H9 (cell line): ENCODE results near the gene FUT8. TPM values are rescaled to one million over a fixed set of nuclear protein-coding genes. Genes with fewer than 3 reads are reported as not detected.

Experiments
- DNase-seq: peaks from one replicate; pipeline ENCODE4 v3.0.0-alpha.2; 2017
- H2AFZ ChIP-seq: one replicate; pipeline ENCODE4 v1.6.1; 2013; ENCODE audit warnings: mild to moderate bottlenecking, low read length, control low read depth, moderate library complexity
- H2AK5ac ChIP-seq: 2 replicates; pipeline ENCODE4 v1.6.1; 2013; ENCODE audit warnings: low read length, control low read depth, mixed read lengths; ENCODE audit not compliant: insufficient read length
- H2BK120ac ChIP-seq: one replicate; pipeline ENCODE4 v1.6.1; 2013; ENCODE audit warnings: low read depth, mild to moderate bottlenecking, low read length, control low read depth, inconsistent platforms; ENCODE audit not compliant: poor library complexity, severe bottlenecking
- H2BK12ac ChIP-seq: 2 replicates; pipeline ENCODE4 v1.6.1; 2013; ENCODE audit warnings: low read length, control low read depth, mixed read lengths, low read depth; ENCODE audit not compliant: insufficient read length
- H2BK15ac ChIP-seq: 2 replicates; pipeline ENCODE4 v1.6.1; 2013; ENCODE audit warnings: low read depth, low read length, control low read depth
- H2BK20ac ChIP-seq: one replicate; pipeline ENCODE4 v1.6.1; 2013; ENCODE audit warnings: low read depth, mild to moderate bottlenecking, low read length, control low read depth, inconsistent platforms; ENCODE audit not compliant: poor library complexity, severe bottlenecking
- H2BK5ac ChIP-seq: 2 replicates; pipeline ENCODE4 v1.6.1; 2013; ENCODE audit warnings: low read length, control low read depth, mixed read lengths; ENCODE audit not compliant: insufficient read length
- H3K14ac ChIP-seq: 2 replicates; pipeline ENCODE4 v1.6.1; 2013; ENCODE audit warnings: low read length, control low read depth; ENCODE audit not compliant: insufficient read depth
- H3K18ac ChIP-seq: 2 replicates; pipeline ENCODE4 v1.6.1; 2013; ENCODE audit warnings: low read depth, mild to moderate bottlenecking, mixed read lengths, low read length, control low read depth; ENCODE audit not compliant: insufficient read length
- H3K23ac ChIP-seq: 2 replicates; pipeline ENCODE4 v1.6.1; 2013; ENCODE audit warnings: low read length, control low read depth, mixed read lengths, low read depth; ENCODE audit not compliant: insufficient read length
- H3K23me2 ChIP-seq: 2 replicates; pipeline ENCODE4 v1.6.1; 2013; ENCODE audit warnings: low read depth, mild to moderate bottlenecking, mixed read lengths, low read length, control low read depth; ENCODE audit not compliant: insufficient read length, poor library complexity, severe bottlenecking
- H3K27ac ChIP-seq: 2 replicates; pipeline ENCODE4 v1.5.1; 2013; ENCODE audit warnings: low read length, control low read depth, mixed read lengths, low read depth; ENCODE audit not compliant: insufficient read length
- H3K27me3 ChIP-seq: 2 replicates; pipeline ENCODE4 v1.6.1; 2013; ENCODE audit warnings: low read length, control low read depth, inconsistent platforms; ENCODE audit not compliant: insufficient read depth
- H3K4ac ChIP-seq: 2 replicates; pipeline ENCODE4 v1.6.1; 2013; ENCODE audit warnings: low read depth, mild to moderate bottlenecking, control low read depth, inconsistent platforms, low read length, moderate library complexity
- H3K4me1 ChIP-seq: 2 replicates; pipeline ENCODE4 v1.6.1; 2013; ENCODE audit warnings: low read length, control low read depth, inconsistent platforms; ENCODE audit not compliant: insufficient read depth
- H3K4me2 ChIP-seq: 2 replicates; pipeline ENCODE4 v1.6.1; 2013; ENCODE audit warnings: low read length, control low read depth, mixed read lengths; ENCODE audit not compliant: insufficient read length, insufficient read depth
- H3K56ac ChIP-seq: 2 replicates; pipeline ENCODE4 v1.6.1; 2013; ENCODE audit warnings: low read depth, mild to moderate bottlenecking, mixed read lengths, low read length, control low read depth; ENCODE audit not compliant: insufficient read length
- H3K79me1 ChIP-seq: 2 replicates; pipeline ENCODE4 v1.6.1; 2013; ENCODE audit warnings: low read depth, mild to moderate bottlenecking, moderate library complexity, low read length, control low read depth, inconsistent platforms; ENCODE audit not compliant: insufficient read depth, poor library complexity, severe bottlenecking
- H3K79me2 ChIP-seq: 2 replicates; pipeline ENCODE4 v1.6.1; 2013; ENCODE audit warnings: low read length, control low read depth, inconsistent platforms; ENCODE audit not compliant: insufficient read depth
- H3K9ac ChIP-seq: 2 replicates; pipeline ENCODE4 v1.6.1; 2013; ENCODE audit warnings: low read length, control low read depth, mixed read lengths; ENCODE audit not compliant: insufficient read length; ENCODE audit errors: extremely low read depth
- H3K9me3 ChIP-seq: one replicate; pipeline ENCODE4 v1.6.1; 2013; ENCODE audit warnings: low read depth, low read length, inconsistent platforms; ENCODE audit not compliant: control insufficient read depth
- H3T11ph ChIP-seq: one replicate; pipeline ENCODE4 v1.6.1; 2013; ENCODE audit warnings: mild to moderate bottlenecking, low read length, control low read depth, inconsistent platforms
- H4K20me1 ChIP-seq: one replicate; pipeline ENCODE4 v1.6.1; 2013; ENCODE audit not compliant: control insufficient read depth, insufficient read length, insufficient read depth
- H4K5ac ChIP-seq: 2 replicates; pipeline ENCODE4 v1.6.1; 2013; ENCODE audit warnings: low read depth, mild to moderate bottlenecking, mixed read lengths, low read length, control low read depth; ENCODE audit not compliant: insufficient read length
- H4K8ac ChIP-seq: replicated peaks from 2 replicates; pipeline ENCODE4 v1.6.1; 2013; ENCODE audit warnings: low read length, control low read depth, mixed read lengths, low read depth; ENCODE audit not compliant: insufficient read length
- H4K91ac ChIP-seq: 2 replicates; pipeline ENCODE4 v1.6.1; 2013; ENCODE audit warnings: low read depth, mild to moderate bottlenecking, moderate library complexity, mixed read lengths, low read length, control low read depth; ENCODE audit not compliant: insufficient read length
- H3K27ac Mint-ChIP-seq, 3 experiments: 2 replicates in 2 of 3; 3 replicates in 1 of 3; pipeline ENCODE4 v1.8.0; 2020 to 2021; ENCODE audit warnings: mixed read lengths in 3 of 3, mild to moderate bottlenecking in 1 of 3, moderate library complexity in 1 of 3
- H3K27me3 Mint-ChIP-seq: 2 replicates; pipeline ENCODE4 v1.8.0; 2021; ENCODE audit warnings: low read depth, mild to moderate bottlenecking, moderate library complexity, mixed read lengths
- H3K36me3 Mint-ChIP-seq, 3 experiments: 2 replicates in 2 of 3; 3 replicates in 1 of 3; pipeline ENCODE4 v1.8.0; 2020 to 2021; ENCODE audit warnings: low read depth in 3 of 3, mixed read lengths in 3 of 3; ENCODE audit not compliant: insufficient read depth in 1 of 3
- H3K4me1 Mint-ChIP-seq, 2 experiments: 2 replicates each; pipeline ENCODE4 v1.8.0; 2020; ENCODE audit warnings: mixed read lengths in 2 of 2
- H3K4me3 Mint-ChIP-seq, 2 experiments: 2 replicates in 1 of 2; 3 replicates in 1 of 2; pipeline ENCODE4 v1.8.0; 2020 to 2021; ENCODE audit warnings: mild to moderate bottlenecking in 2 of 2, mixed read lengths in 2 of 2, moderate library complexity in 1 of 2
- H3K9me3 Mint-ChIP-seq, 2 experiments: 2 replicates in 1 of 2; 3 replicates in 1 of 2; pipeline ENCODE4 v1.8.0; 2020; ENCODE audit warnings: mild to moderate bottlenecking in 2 of 2, mixed read lengths in 2 of 2, moderate library complexity in 1 of 2
- WGBS: extraction: QIAGEN DNeasy Blood & Tissue Kit; methylation state at CpG from one replicate; pipeline ENCODE4 v1.1.7; 2013; ENCODE audit warnings: missing lambda C conversion rate, low lambda C conversion rate, mixed read lengths; ENCODE audit not compliant: insufficient read length; ENCODE audit errors: extremely low coverage; 5-methylcytosine and 5-hydroxymethylcytosine counted together
- total RNA-seq: library from RNA; stranded (reverse); gene quantifications from 2 replicates; pipeline ENCODE4 v1.2.1, GENCODE V29; 2021
- TF ChIP-seq, protein P1 (sequence below): fragments of 200-600 bp; sonication (generic); conservative IDR thresholded peaks from 3 replicates; pipeline ENCODE4 v1.8.0; 2021; ENCODE audit warnings: antibody characterized with exemption, mild to moderate bottlenecking

FUT8 gene
- total RNA-seq, 1 experiment from 2014 or later, result 44.3 TPM

DNA sequence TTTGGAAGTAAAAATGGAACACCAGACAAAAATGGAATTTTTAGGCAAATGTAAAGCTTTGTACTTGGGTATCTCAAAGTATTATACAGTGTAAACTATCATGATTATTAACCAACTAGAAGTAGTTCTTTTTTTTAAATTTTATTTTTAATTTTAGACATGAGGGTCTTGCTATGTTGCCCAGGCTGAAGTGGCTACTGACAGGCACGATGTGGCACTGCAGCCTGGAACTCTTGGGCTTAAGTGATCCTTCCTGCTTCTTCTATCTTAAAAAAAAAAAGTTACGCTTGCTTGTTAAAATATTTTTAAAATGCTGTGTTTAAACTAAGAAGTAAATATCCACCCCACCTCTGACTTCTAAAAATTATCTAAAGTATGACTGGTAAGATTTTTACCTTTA is 1.9 kb upstream of the FUT8 start:
- Histone ChIP-seq H3K56ac (no peak overlapping the region), H2BK12ac (no peak overlapping the region), H4K91ac (no peak overlapping the region), H2BK120ac (no peak overlapping the region), H3K79me1 (no peaks in the 10 kb centered on the region), H4K20me1 (no peaks in the 10 kb centered on the region), H4K8ac (no peak overlapping the region), H3K27ac (no peak overlapping the region), H3K9me3 (no peaks in the 10 kb centered on the region), H3K9ac (no peak overlapping the region), H3K79me2 (no peaks in the 10 kb centered on the region), H2AFZ (no peak overlapping the region), H3K23ac (no peak overlapping the region), H2AK5ac (no peak overlapping the region), H3K4ac (no peak overlapping the region), H3K23me2 (peaks cover 10% of the 10 kb centered on the region), H3T11ph (no peak overlapping the region), H2BK5ac (no peak overlapping the region), H3K27me3 (no peaks in the 10 kb centered on the region), H3K4me1 (no peaks in the 10 kb centered on the region), H3K18ac (no peak overlapping the region), H2BK15ac (no peak overlapping the region), H3K4me2 (no peak overlapping the region), H4K5ac (no peak overlapping the region), H2BK20ac (no peak overlapping the region), H3K14ac (no peak overlapping the region)
- TF ChIP-seq, protein P1, sequence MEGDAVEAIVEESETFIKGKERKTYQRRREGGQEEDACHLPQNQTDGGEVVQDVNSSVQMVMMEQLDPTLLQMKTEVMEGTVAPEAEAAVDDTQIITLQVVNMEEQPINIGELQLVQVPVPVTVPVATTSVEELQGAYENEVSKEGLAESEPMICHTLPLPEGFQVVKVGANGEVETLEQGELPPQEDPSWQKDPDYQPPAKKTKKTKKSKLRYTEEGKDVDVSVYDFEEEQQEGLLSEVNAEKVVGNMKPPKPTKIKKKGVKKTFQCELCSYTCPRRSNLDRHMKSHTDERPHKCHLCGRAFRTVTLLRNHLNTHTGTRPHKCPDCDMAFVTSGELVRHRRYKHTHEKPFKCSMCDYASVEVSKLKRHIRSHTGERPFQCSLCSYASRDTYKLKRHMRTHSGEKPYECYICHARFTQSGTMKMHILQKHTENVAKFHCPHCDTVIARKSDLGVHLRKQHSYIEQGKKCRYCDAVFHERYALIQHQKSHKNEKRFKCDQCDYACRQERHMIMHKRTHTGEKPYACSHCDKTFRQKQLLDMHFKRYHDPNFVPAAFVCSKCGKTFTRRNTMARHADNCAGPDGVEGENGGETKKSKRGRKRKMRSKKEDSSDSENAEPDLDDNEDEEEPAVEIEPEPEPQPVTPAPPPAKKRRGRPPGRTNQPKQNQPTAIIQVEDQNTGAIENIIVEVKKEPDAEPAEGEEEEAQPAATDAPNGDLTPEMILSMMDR, result no peak
- no peak for DNase-seq
- Mint-ChIP-seq H3K27me3 (peaks cover 4% of the 10 kb centered on the region), H3K9me3 (no peaks in the 10 kb centered on the region; a peak in 1 of 5 replicates), H3K4me1 (peaks cover 23 to 27% of the 10 kb centered on the region in 2 experiments), H3K36me3 (peaks cover 0 to 6% (median 4%) of the 10 kb centered on the region in 3 experiments; a peak in 2 of 7 replicates), H3K4me3 (no peak overlapping the region), H3K27ac (no peak overlapping the region)
- WGBS, result no CpG with 5 or more reads among the region's 2 CpGs
